Loucy (cell line): ENCODE data around the gene GSTT2B.

Experiments
- H2AFZ ChIP-seq: fragments of 200-600 bp; sonication (generic); 2 replicates; pipeline ENCODE4 v1.6.0; 2016; ENCODE audit warnings: antibody characterized with exemption, mild to moderate bottlenecking, low read length, moderate library complexity
- H3F3A ChIP-seq: fragments of 200-600 bp; 2 replicates; pipeline ENCODE4 v1.6.0; 2016; ENCODE audit warnings: antibody characterized with exemption, low read depth, mild to moderate bottlenecking
- H3K27me3 ChIP-seq: fragments of 200-600 bp; sonication (generic); 2 replicates; pipeline ENCODE4 v1.6.1; 2014; ENCODE audit warnings: low read length, mild to moderate bottlenecking; ENCODE audit not compliant: insufficient read depth, poor library complexity, severe bottlenecking
- H3K36me3 ChIP-seq: fragments of 200-600 bp; sonication (generic); 2 replicates; pipeline ENCODE4 v1.6.1; 2016; ENCODE audit warnings: low read length; ENCODE audit not compliant: insufficient read depth
- H3K4me1 ChIP-seq: fragments of 200-600 bp; sonication (generic); 2 replicates; pipeline ENCODE4 v1.5.1; 2014; ENCODE audit warnings: low read length, mild to moderate bottlenecking; ENCODE audit not compliant: insufficient read depth, poor library complexity, severe bottlenecking
- H3K4me2 ChIP-seq: fragments of 200-600 bp; sonication (generic); 2 replicates; pipeline ENCODE4 v1.6.0; 2014; ENCODE audit warnings: antibody characterized with exemption, low read length, low read depth, mild to moderate bottlenecking; ENCODE audit not compliant: poor library complexity, severe bottlenecking
- H3K4me3 ChIP-seq: fragments of 200-600 bp; sonication (generic); 2 replicates; pipeline ENCODE4 v1.5.1; 2014; ENCODE audit warnings: low read length, mild to moderate bottlenecking, mixed read lengths; ENCODE audit not compliant: poor library complexity, severe bottlenecking
- H3K79me2 ChIP-seq: fragments of 200-600 bp; sonication (generic); 2 replicates; pipeline ENCODE4 v1.6.1; 2014; ENCODE audit warnings: low read length; ENCODE audit not compliant: insufficient read depth
- H3K9ac ChIP-seq: fragments of 200-600 bp; sonication (generic); 2 replicates; pipeline ENCODE4 v1.6.0; 2014; ENCODE audit warnings: mild to moderate bottlenecking, low read depth, low read length, moderate library complexity; ENCODE audit not compliant: poor library complexity, severe bottlenecking
- H3K9me2 ChIP-seq: fragments of 200-600 bp; sonication (generic); replicated peaks from 2 replicates; pipeline ENCODE4 v1.6.1; 2016; ENCODE audit warnings: low read depth, low read length, mixed read lengths
- H3K9me3 ChIP-seq: fragments of 200-600 bp; sonication (generic); 2 replicates; pipeline ENCODE4 v1.6.1; 2014; ENCODE audit warnings: mild to moderate bottlenecking, antibody characterized with exemption, low read length, low read depth; ENCODE audit not compliant: insufficient read depth
- H4K20me1 ChIP-seq: fragments of 200-600 bp; sonication (generic); 2 replicates; pipeline ENCODE4 v1.6.0; 2014; ENCODE audit warnings: antibody characterized with exemption, low read length, mild to moderate bottlenecking; ENCODE audit not compliant: insufficient read depth, poor library complexity, severe bottlenecking
- EZH2phosphoT487 ChIP-seq: fragments of 200-600 bp; IDR thresholded peaks from 2 replicates; pipeline ENCODE4 v1.6.1; 2018; ENCODE audit warnings: antibody characterized with exemption, mild to moderate bottlenecking, moderate library complexity, borderline replicate concordance
- TF ChIP-seq, protein P1 (sequence below): fragments of 200-600 bp; sonication (generic); conservative IDR thresholded peaks from 2 replicates; pipeline ENCODE4 v1.5.1; 2014; ENCODE audit warnings: mild to moderate bottlenecking, antibody characterized with exemption, low read length

GSTT2B gene

GRCh38 chr22:23938328-23939016 is 22.5 kb downstream of the GSTT2B start:
- H3K79me2 ChIP-seq: no peaks in the 10 kb centered on the region
- no peaks in the 10 kb centered on the region for H3K27me3 ChIP-seq
- peaks cover 5% of the 10 kb centered on the region for H3K4me1 ChIP-seq
- H4K20me1 ChIP-seq: no peaks in the 10 kb centered on the region
- H2AFZ ChIP-seq: no peak overlapping the region
- H3K4me2 ChIP-seq: no peak overlapping the region
- H3K9ac ChIP-seq: no peak overlapping the region
- no peaks in the 10 kb centered on the region for H3F3A ChIP-seq
- H3K9me3 ChIP-seq: no peaks in the 10 kb centered on the region
- H3K4me3 ChIP-seq: no peak overlapping the region
- no peaks in the 10 kb centered on the region for H3K9me2 ChIP-seq
- no peak for TF ChIP-seq EZH2phosphoT487
- TF ChIP-seq, protein P1, sequence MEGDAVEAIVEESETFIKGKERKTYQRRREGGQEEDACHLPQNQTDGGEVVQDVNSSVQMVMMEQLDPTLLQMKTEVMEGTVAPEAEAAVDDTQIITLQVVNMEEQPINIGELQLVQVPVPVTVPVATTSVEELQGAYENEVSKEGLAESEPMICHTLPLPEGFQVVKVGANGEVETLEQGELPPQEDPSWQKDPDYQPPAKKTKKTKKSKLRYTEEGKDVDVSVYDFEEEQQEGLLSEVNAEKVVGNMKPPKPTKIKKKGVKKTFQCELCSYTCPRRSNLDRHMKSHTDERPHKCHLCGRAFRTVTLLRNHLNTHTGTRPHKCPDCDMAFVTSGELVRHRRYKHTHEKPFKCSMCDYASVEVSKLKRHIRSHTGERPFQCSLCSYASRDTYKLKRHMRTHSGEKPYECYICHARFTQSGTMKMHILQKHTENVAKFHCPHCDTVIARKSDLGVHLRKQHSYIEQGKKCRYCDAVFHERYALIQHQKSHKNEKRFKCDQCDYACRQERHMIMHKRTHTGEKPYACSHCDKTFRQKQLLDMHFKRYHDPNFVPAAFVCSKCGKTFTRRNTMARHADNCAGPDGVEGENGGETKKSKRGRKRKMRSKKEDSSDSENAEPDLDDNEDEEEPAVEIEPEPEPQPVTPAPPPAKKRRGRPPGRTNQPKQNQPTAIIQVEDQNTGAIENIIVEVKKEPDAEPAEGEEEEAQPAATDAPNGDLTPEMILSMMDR: no peak
- no peaks in the 10 kb centered on the region for H3K36me3 ChIP-seq

GRCh38 chr22:23926561-23926960 is 34.4 kb downstream of the GSTT2B start:
- H2AFZ ChIP-seq: no peak overlapping the region
- peaks cover 3% of the 10 kb centered on the region; the same call in 1 of the 2 replicates for H3K9me3 ChIP-seq
- H3F3A ChIP-seq: no peaks in the 10 kb centered on the region
- no peaks in the 10 kb centered on the region for H3K79me2 ChIP-seq
- peaks cover 7% of the 10 kb centered on the region for H3K4me1 ChIP-seq
- H3K36me3 ChIP-seq: no peaks in the 10 kb centered on the region
- H3K4me2 ChIP-seq: no peak overlapping the region
- no peaks in the 10 kb centered on the region for H4K20me1 ChIP-seq
- TF ChIP-seq EZH2phosphoT487: no peak
- TF ChIP-seq, protein P1: no peak
- H3K4me3 ChIP-seq: no peak overlapping the region
- no peak overlapping the region for H3K9ac ChIP-seq
- H3K9me2 ChIP-seq: no peaks in the 10 kb centered on the region
- H3K27me3 ChIP-seq: no peaks in the 10 kb centered on the region

GRCh38 chr22:23925020-23925606 is 35.9 kb downstream of the GSTT2B start:
- no peaks in the 10 kb centered on the region for H3F3A ChIP-seq
- H2AFZ ChIP-seq: no peak overlapping the region
- no peak for TF ChIP-seq EZH2phosphoT487
- TF ChIP-seq, protein P1: no peak
- H3K36me3 ChIP-seq: no peaks in the 10 kb centered on the region
- H3K9ac ChIP-seq: no peak overlapping the region
- no peaks in the 10 kb centered on the region for H3K9me2 ChIP-seq
- no peak overlapping the region for H3K4me3 ChIP-seq
- peaks cover 7% of the 10 kb centered on the region for H3K4me1 ChIP-seq
- peaks cover 3% of the 10 kb centered on the region; the same call in 1 of the 2 replicates for H3K9me3 ChIP-seq
- no peaks in the 10 kb centered on the region for H4K20me1 ChIP-seq
- no peak overlapping the region for H3K4me2 ChIP-seq
- no peaks in the 10 kb centered on the region for H3K27me3 ChIP-seq
- no peaks in the 10 kb centered on the region for H3K79me2 ChIP-seq
